Suppressor macrophage (primary cell): ENCODE measurements around the gene SRGAP3.

ENCODE experiments used
- DNase-seq, 4 experiments: peaks; one replicate each; pipeline ENCODE4 v3.0.0-alpha.2; 2020 to 2022

SRGAP3 gene

GRCh38 chr3:9169956-9170850 lies 79.2 kb downstream of the SRGAP3 start:
- no peak for DNase-seq

- no peak for DNase-seq
These were observed 80.1 kb downstream of the SRGAP3 start for GRCh38 chr3:9169326-9169725.

GRCh38 chr3:9168241-9168741 lies 81.2 kb downstream of the SRGAP3 start:
- no peak for DNase-seq

GRCh38 chr3:9167222-9167621 lies 82.2 kb downstream of the SRGAP3 start:
- DNase-seq, result no peak

- no peak for DNase-seq
These were observed 84.0 kb downstream of the SRGAP3 start for GRCh38 chr3:9165421-9165820.

- DNase-seq, result no peak
These were observed 86.2 kb downstream of the SRGAP3 start for GRCh38 chr3:9163289-9163688.

GRCh38 chr3:9161811-9162210 lies 87.6 kb downstream of the SRGAP3 start:
- no peak for DNase-seq

GRCh38 chr3:9161298-9161697 lies 88.1 kb downstream of the SRGAP3 start:
- no peak for DNase-seq

GRCh38 chr3:9158865-9159630 lies 90.4 kb downstream of the SRGAP3 start:
- peak in 1 of 4 experiments; percentile 9 for DNase-seq

- no peak for DNase-seq
These were observed 91.6 kb downstream of the SRGAP3 start for GRCh38 chr3:9157651-9158362.

GRCh38 chr3:9156604-9157003 lies 92.8 kb downstream of the SRGAP3 start:
- no peak for DNase-seq

- no peak for DNase-seq
These were observed 94.4 kb downstream of the SRGAP3 start for GRCh38 chr3:9155028-9155427.

GRCh38 chr3:9153904-9154619 lies 95.4 kb downstream of the SRGAP3 start:
- no peak for DNase-seq

- no peak for DNase-seq
These were observed 98.2 kb downstream of the SRGAP3 start for GRCh38 chr3:9151240-9151639.

- DNase-seq, result no peak
These were observed 99.9 kb downstream of the SRGAP3 start for GRCh38 chr3:9149566-9149965.

GRCh38 chr3:9147896-9148266 lies 101.6 kb downstream of the SRGAP3 start:
- DNase-seq, result no peak

- no peak for DNase-seq
These were observed 102.1 kb downstream of the SRGAP3 start for GRCh38 chr3:9147215-9147895.

- DNase-seq, result no peak
These were observed 102.9 kb downstream of the SRGAP3 start for GRCh38 chr3:9146367-9147071.

- no peak for DNase-seq
These were observed 106.3 kb downstream of the SRGAP3 start for GRCh38 chr3:9143184-9143583.

GRCh38 chr3:9142362-9142761 lies 107.1 kb downstream of the SRGAP3 start:
- no peak for DNase-seq

- no peak for DNase-seq
These were observed 107.5 kb downstream of the SRGAP3 start for GRCh38 chr3:9141928-9142289.
